ENCODE data around the gene PTPRD. TPM values are rescaled to one million over a fixed set of nuclear protein-coding genes. Genes with fewer than 3 reads are reported as not detected.

The PTPRD gene
- total RNA-seq, 1 experiment from 2014 or later: 69.6 TPM

DNA sequence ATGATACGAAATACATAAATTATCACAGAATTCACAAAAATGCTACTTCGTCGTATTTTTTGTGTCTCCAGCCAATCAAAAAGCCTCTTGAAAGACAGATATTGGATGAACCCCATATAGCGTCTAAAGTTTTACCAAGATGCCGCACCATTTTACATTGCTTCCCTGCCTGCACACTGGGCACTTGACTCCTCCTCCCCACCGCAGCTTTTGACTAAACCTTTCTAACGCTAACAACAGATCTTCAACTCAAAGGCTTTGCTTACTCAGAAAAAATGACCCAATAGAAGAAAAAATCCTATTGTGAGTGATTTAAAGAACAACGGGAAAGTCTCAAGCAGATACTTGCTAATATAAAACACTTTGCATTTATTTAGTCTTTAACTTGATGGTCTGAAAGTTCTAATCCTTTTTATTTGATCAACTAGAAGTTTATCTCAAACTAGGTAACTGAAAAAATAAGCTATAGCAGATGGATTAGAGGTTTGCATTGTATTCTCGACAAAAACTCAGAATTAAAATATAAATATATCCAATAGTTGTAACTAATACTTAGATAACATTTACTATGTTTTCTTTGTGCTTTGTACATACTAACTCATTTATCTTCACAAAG, 2204.1 kb downstream of the PTPRD start (continued):
- TF ChIP-seq, protein P1, sequence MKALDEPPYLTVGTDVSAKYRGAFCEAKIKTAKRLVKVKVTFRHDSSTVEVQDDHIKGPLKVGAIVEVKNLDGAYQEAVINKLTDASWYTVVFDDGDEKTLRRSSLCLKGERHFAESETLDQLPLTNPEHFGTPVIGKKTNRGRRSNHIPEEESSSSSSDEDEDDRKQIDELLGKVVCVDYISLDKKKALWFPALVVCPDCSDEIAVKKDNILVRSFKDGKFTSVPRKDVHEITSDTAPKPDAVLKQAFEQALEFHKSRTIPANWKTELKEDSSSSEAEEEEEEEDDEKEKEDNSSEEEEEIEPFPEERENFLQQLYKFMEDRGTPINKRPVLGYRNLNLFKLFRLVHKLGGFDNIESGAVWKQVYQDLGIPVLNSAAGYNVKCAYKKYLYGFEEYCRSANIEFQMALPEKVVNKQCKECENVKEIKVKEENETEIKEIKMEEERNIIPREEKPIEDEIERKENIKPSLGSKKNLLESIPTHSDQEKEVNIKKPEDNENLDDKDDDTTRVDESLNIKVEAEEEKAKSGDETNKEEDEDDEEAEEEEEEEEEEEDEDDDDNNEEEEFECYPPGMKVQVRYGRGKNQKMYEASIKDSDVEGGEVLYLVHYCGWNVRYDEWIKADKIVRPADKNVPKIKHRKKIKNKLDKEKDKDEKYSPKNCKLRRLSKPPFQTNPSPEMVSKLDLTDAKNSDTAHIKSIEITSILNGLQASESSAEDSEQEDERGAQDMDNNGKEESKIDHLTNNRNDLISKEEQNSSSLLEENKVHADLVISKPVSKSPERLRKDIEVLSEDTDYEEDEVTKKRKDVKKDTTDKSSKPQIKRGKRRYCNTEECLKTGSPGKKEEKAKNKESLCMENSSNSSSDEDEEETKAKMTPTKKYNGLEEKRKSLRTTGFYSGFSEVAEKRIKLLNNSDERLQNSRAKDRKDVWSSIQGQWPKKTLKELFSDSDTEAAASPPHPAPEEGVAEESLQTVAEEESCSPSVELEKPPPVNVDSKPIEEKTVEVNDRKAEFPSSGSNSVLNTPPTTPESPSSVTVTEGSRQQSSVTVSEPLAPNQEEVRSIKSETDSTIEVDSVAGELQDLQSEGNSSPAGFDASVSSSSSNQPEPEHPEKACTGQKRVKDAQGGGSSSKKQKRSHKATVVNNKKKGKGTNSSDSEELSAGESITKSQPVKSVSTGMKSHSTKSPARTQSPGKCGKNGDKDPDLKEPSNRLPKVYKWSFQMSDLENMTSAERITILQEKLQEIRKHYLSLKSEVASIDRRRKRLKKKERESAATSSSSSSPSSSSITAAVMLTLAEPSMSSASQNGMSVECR (CRISPR knock-in tag; IDR thresholded peaks at IDR 0.05; ENCODE audit: borderline replicate concordance): no peak
- no peak for TF ChIP-seq TEAD1 (CRISPR knock-in tag; IDR thresholded peaks at IDR 0.05)

DNA sequence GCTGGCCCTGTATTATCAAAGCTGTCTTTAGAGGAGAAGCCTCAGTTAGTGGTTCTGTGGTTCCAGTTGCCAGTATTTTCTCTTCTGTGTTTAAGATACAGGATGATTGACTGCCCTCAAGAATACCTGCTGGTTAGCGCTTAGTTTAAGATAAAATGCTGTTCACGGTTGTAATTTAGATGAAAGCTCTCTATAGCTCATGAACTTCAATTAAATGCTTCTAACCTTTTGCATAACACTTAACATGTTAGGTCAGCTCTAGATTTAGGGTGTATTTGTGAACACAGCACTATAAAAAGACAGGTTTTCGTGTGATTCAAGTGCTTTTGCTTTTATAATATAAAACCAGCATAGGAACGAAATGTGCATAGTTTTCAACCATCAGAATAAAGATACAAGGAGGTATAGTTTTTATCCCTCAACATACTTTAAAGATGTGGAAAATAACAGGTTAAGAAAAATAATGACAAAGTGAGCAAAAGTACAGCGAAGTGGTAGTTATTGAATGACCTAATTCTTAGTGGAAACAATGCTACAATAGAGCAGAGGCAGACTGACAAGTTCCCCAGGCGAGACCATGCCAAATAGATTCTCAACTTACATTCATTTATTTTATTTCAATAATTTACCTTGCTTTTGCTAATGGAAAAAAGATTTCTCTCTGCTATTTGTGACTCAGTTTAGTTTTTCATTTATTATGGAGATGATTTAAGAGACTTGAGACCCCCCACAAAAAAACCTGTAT, 2210.7 kb downstream of the PTPRD start:
- Mint-ChIP-seq H3K4me1 (peaks cover 8% of the 10 kb centered on the region), H3K27me3 (ENCODE audit: low read depth) (no peaks in the 10 kb centered on the region), H3K9me3 (no peaks in the 10 kb centered on the region), H3K36me3 (no peaks in the 10 kb centered on the region), H3K4me3 (no peak overlapping the region), H3K27ac (no peak overlapping the region)
- ATAC-seq: no peak
- DNase-seq (ENCODE audit: low spot score): no peak
- CTCF ChIA-PET: no interaction called here
- POLR2A ChIA-PET: no interaction called here
- TF ChIP-seq ZNF219 (CRISPR knock-in tag; IDR thresholded peaks at IDR 0.05; ENCODE audit: borderline replicate concordance) (no peak), CBFB (CRISPR knock-in tag; IDR thresholded peaks at IDR 0.05; ENCODE audit: low read depth) (no peak), ZNF138 (CRISPR knock-in tag; conservative IDR thresholded peaks at IDR 0.05) (no peak), MXD4 (CRISPR knock-in tag; IDR thresholded peaks at IDR 0.05; ENCODE audit: borderline replicate concordance) (no peak), RELA (CRISPR knock-in tag; IDR thresholded peaks at IDR 0.05; ENCODE audit: borderline replicate concordance) (no peak), EMX1 (CRISPR knock-in tag; IDR thresholded peaks at IDR 0.05) (no peak), TEAD4 (CRISPR knock-in tag; IDR thresholded peaks at IDR 0.05) (no peak), TEAD1 (CRISPR knock-in tag; IDR thresholded peaks at IDR 0.05) (no peak), HMGA2 (CRISPR knock-in tag; IDR thresholded peaks at IDR 0.05) (no peak), ETV6 (CRISPR knock-in tag; IDR thresholded peaks at IDR 0.05) (no peak), CREM (CRISPR knock-in tag; IDR thresholded peaks at IDR 0.05) (no peak), ZNF317 (CRISPR knock-in tag; IDR thresholded peaks at IDR 0.05; ENCODE audit: borderline replicate concordance, low read depth) (no peak), IRF2 (CRISPR knock-in tag; IDR thresholded peaks at IDR 0.05; ENCODE audit: borderline replicate concordance, low read depth) (no peak), ZNF263 (CRISPR knock-in tag; IDR thresholded peaks at IDR 0.05; ENCODE audit: low read depth) (no peak)
- TF ChIP-seq, protein P2, sequence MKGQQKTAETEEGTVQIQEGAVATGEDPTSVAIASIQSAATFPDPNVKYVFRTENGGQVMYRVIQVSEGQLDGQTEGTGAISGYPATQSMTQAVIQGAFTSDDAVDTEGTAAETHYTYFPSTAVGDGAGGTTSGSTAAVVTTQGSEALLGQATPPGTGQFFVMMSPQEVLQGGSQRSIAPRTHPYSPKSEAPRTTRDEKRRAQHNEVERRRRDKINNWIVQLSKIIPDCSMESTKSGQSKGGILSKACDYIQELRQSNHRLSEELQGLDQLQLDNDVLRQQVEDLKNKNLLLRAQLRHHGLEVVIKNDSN (CRISPR knock-in tag; IDR thresholded peaks at IDR 0.05): no peak
- TF ChIP-seq, protein P3, sequence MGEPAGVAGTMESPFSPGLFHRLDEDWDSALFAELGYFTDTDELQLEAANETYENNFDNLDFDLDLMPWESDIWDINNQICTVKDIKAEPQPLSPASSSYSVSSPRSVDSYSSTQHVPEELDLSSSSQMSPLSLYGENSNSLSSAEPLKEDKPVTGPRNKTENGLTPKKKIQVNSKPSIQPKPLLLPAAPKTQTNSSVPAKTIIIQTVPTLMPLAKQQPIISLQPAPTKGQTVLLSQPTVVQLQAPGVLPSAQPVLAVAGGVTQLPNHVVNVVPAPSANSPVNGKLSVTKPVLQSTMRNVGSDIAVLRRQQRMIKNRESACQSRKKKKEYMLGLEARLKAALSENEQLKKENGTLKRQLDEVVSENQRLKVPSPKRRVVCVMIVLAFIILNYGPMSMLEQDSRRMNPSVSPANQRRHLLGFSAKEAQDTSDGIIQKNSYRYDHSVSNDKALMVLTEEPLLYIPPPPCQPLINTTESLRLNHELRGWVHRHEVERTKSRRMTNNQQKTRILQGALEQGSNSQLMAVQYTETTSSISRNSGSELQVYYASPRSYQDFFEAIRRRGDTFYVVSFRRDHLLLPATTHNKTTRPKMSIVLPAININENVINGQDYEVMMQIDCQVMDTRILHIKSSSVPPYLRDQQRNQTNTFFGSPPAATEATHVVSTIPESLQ (CRISPR knock-in tag; IDR thresholded peaks at IDR 0.05): no peak
- TF ChIP-seq, protein P4, sequence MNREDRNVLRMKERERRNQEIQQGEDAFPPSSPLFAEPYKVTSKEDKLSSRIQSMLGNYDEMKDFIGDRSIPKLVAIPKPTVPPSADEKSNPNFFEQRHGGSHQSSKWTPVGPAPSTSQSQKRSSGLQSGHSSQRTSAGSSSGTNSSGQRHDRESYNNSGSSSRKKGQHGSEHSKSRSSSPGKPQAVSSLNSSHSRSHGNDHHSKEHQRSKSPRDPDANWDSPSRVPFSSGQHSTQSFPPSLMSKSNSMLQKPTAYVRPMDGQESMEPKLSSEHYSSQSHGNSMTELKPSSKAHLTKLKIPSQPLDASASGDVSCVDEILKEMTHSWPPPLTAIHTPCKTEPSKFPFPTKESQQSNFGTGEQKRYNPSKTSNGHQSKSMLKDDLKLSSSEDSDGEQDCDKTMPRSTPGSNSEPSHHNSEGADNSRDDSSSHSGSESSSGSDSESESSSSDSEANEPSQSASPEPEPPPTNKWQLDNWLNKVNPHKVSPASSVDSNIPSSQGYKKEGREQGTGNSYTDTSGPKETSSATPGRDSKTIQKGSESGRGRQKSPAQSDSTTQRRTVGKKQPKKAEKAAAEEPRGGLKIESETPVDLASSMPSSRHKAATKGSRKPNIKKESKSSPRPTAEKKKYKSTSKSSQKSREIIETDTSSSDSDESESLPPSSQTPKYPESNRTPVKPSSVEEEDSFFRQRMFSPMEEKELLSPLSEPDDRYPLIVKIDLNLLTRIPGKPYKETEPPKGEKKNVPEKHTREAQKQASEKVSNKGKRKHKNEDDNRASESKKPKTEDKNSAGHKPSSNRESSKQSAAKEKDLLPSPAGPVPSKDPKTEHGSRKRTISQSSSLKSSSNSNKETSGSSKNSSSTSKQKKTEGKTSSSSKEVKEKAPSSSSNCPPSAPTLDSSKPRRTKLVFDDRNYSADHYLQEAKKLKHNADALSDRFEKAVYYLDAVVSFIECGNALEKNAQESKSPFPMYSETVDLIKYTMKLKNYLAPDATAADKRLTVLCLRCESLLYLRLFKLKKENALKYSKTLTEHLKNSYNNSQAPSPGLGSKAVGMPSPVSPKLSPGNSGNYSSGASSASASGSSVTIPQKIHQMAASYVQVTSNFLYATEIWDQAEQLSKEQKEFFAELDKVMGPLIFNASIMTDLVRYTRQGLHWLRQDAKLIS (CRISPR knock-in tag; IDR thresholded peaks at IDR 0.05; ENCODE audit: borderline replicate concordance): no peak
- TF ChIP-seq, protein P5, sequence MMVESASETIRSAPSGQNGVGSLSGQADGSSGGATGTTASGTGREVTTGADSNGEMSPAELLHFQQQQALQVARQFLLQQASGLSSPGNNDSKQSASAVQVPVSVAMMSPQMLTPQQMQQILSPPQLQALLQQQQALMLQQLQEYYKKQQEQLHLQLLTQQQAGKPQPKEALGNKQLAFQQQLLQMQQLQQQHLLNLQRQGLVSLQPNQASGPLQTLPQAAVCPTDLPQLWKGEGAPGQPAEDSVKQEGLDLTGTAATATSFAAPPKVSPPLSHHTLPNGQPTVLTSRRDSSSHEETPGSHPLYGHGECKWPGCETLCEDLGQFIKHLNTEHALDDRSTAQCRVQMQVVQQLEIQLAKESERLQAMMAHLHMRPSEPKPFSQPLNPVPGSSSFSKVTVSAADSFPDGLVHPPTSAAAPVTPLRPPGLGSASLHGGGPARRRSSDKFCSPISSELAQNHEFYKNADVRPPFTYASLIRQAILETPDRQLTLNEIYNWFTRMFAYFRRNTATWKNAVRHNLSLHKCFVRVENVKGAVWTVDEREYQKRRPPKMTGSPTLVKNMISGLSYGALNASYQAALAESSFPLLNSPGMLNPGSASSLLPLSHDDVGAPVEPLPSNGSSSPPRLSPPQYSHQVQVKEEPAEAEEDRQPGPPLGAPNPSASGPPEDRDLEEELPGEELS (CRISPR knock-in tag; IDR thresholded peaks at IDR 0.05): no peak
